K562 (cell line): Measurements from ENCODE around the gene DUSP19. TPM values are rescaled to one million over a fixed set of nuclear protein-coding genes. Genes with fewer than 3 reads are reported as not detected.

Experiments used
- ARID3A ChIP-seq: IDR thresholded peaks from 2 replicates; pipeline ENCODE4 v1.6.1; 2012; ENCODE audit warnings: low read depth, low read length, improper control_type of control experiment, borderline replicate concordance
- C11orf30 ChIP-seq: fragments of 450-650 bp; IDR thresholded peaks from 2 replicates; pipeline ENCODE4 v1.6.1; 2016; ENCODE audit warnings: low read depth, mild to moderate bottlenecking
- CBFB ChIP-seq: sonication (generic); formaldehyde crosslinking; IDR thresholded peaks from 2 replicates; pipeline ENCODE4 v1.4.0; 2020; ENCODE audit warnings: mild to moderate bottlenecking, missing genetic modification reagents
- GATA2 ChIP-seq: sonication (generic); formaldehyde crosslinking; IDR thresholded peaks from 2 replicates; pipeline ENCODE4 v1.4.0; 2020; ENCODE audit warnings: mild to moderate bottlenecking, missing genetic modification reagents
- HNRNPH1 ChIP-seq: fragments of 200-400 bp; formaldehyde crosslinking; optimal IDR thresholded peaks from 2 replicates; pipeline ENCODE3; 2017; ENCODE audit warnings: low read depth, mild to moderate bottlenecking, low read length, moderate library complexity
- ID3 ChIP-seq, 2 experiments: fragments of 250-450 bp in 1 of 2; fragments of 450-650 bp in 1 of 2; sonication (Bioruptor Pico) in 1 of 2; IDR thresholded peaks; 2 replicates each; pipeline versions ENCODE4 v1.6.1 to v1.8.0; 2016 to 2021; ENCODE audit warnings: mild to moderate bottlenecking in 2 of 2, moderate library complexity in 2 of 2, missing compliant biosample characterization in 1 of 2, missing genetic modification characterization in 1 of 2
- MTA2 ChIP-seq: fragments of 450-650 bp; IDR thresholded peaks from 2 replicates; pipeline ENCODE4 v1.6.1; 2016; ENCODE audit warnings: low read depth
- RAD21 ChIP-seq, 2 experiments: fragments of 250-450 bp in 1 of 2; fragments of 450-650 bp in 1 of 2; sonication (Bioruptor Pico) in 1 of 2; formaldehyde crosslinking in 1 of 2; IDR thresholded peaks in 1 of 2; conservative IDR thresholded peaks in 1 of 2; 2 replicates each; pipeline versions ENCODE4 v1.4.0 to v1.8.0; 2020 to 2022; ENCODE audit warnings: mild to moderate bottlenecking in 2 of 2, moderate library complexity in 1 of 2
- RNF2 ChIP-seq: sonication (generic); IDR thresholded peaks from 2 replicates; pipeline ENCODE4 v1.6.1; 2016
- SPI1 ChIP-seq: IDR thresholded peaks from 2 replicates; pipeline ENCODE4 v1.6.1; 2011; ENCODE audit warnings: low read depth, low read length, control low read depth, borderline replicate concordance
- STAT5A ChIP-seq: IDR thresholded peaks from 2 replicates; pipeline ENCODE4 v1.6.1; 2012; ENCODE audit warnings: low read length, inconsistent platforms, borderline replicate concordance
- TAL1 ChIP-seq: fragments of 450-650 bp; IDR thresholded peaks from 2 replicates; pipeline ENCODE4 v1.6.1; 2016; ENCODE audit warnings: mild to moderate bottlenecking
- ZNF445 ChIP-seq: fragments of 250-450 bp; sonication (Bioruptor Pico); IDR thresholded peaks from 2 replicates; pipeline ENCODE4 v1.4.0; 2020; ENCODE audit warnings: low read depth, mild to moderate bottlenecking, moderate library complexity
- ZNF668 ChIP-seq: fragments of 250-450 bp; sonication (Bioruptor Pico); IDR thresholded peaks from 2 replicates; pipeline ENCODE4 v1.8.0; 2022; ENCODE audit warnings: mild to moderate bottlenecking, inconsistent platforms
- polyA plus RNA-seq, 8 experiments: library from polyadenylated mRNA; depleted of rRNA in 4 of 8; stranded (reverse) in 5 of 8; unstranded in 3 of 8; fragments of >200 nt; fragmentation: Nextera tagmentation in 2 of 8; fragmentation: Illumina TruSeq in 1 of 8; extraction: Ambion mirVana in 2 of 8; extraction: Trizol in 1 of 8; gene quantifications; 2 replicates each; pipeline versions ENCODE4 v1.2.1 to v1.2.3, GENCODE V29; 2011 to 2014; ENCODE audit warnings: inconsistent platforms in 1 of 8, missing spikeins in 1 of 8
- total RNA-seq, 7 experiments: library from RNA; depleted of rRNA in 6 of 7; stranded (reverse); fragments of >200 nt in 6 of 7; fragmentation: Illumina TruSeq in 2 of 7; extraction: Trizol in 2 of 7; gene quantifications; 2 replicates each; pipeline versions ENCODE4 v1.2.1 to v1.2.3, GENCODE V29; 2011 to 2021; ENCODE audit warnings: low replicate concordance in 1 of 7
- TF ChIP-seq, protein P1 (sequence below), 2 experiments: fragments of 150-350 bp in 1 of 2; IDR thresholded peaks; 2 replicates each; pipeline ENCODE4 v1.6.1; 2012 to 2016; ENCODE audit warnings: low read depth in 2 of 2, low read length in 2 of 2, mild to moderate bottlenecking in 1 of 2, moderate library complexity in 1 of 2

The DUSP19 gene
- total and polyA plus RNA-seq, 9 of the 15 experiments (the other 6 are each of a cell fraction or from before 2014, with no cell fraction given): 1.6 to 6.3 (median 3.1) TPM

- TF ChIP-seq ARID3A (peak; percentile 59), TAL1 (peak; percentile 51; the same call in 1 of the 2 replicates), ZNF668 (CRISPR knock-in tag) (no peak), RNF2 (0 out of 2 replicates have a peak, but pooled peaks have one; percentile 40), SPI1 (peak; percentile 84), ID3 (CRISPR knock-in tag; IDR thresholded peaks at IDR 0.05) (no peak), ID3 (tag; IDR thresholded peaks at IDR 0.05) (no peak), MTA2 (peak; percentile 30; the same call in 1 of the 2 replicates), STAT5A (peak; percentile 50; the same call in 1 of the 2 replicates), RAD21 (CRISPR knock-in tag; conservative IDR thresholded peaks at IDR 0.05 in 1 of 2, IDR thresholded peaks at IDR 0.05 in 1 of 2) (peak in 1 of 2 experiments; percentile 6; a peak in 1 of 4 replicates), HNRNPH1 (no peak), GATA2 (CRISPR knock-in tag) (0 out of 2 replicates have a peak, but pooled peaks have one; percentile 17), ZNF445 (CRISPR knock-in tag) (no peak), CBFB (no peak), C11orf30 (0 out of 2 replicates have a peak, but pooled peaks have one; percentile 12)
- TF ChIP-seq, protein P1, sequence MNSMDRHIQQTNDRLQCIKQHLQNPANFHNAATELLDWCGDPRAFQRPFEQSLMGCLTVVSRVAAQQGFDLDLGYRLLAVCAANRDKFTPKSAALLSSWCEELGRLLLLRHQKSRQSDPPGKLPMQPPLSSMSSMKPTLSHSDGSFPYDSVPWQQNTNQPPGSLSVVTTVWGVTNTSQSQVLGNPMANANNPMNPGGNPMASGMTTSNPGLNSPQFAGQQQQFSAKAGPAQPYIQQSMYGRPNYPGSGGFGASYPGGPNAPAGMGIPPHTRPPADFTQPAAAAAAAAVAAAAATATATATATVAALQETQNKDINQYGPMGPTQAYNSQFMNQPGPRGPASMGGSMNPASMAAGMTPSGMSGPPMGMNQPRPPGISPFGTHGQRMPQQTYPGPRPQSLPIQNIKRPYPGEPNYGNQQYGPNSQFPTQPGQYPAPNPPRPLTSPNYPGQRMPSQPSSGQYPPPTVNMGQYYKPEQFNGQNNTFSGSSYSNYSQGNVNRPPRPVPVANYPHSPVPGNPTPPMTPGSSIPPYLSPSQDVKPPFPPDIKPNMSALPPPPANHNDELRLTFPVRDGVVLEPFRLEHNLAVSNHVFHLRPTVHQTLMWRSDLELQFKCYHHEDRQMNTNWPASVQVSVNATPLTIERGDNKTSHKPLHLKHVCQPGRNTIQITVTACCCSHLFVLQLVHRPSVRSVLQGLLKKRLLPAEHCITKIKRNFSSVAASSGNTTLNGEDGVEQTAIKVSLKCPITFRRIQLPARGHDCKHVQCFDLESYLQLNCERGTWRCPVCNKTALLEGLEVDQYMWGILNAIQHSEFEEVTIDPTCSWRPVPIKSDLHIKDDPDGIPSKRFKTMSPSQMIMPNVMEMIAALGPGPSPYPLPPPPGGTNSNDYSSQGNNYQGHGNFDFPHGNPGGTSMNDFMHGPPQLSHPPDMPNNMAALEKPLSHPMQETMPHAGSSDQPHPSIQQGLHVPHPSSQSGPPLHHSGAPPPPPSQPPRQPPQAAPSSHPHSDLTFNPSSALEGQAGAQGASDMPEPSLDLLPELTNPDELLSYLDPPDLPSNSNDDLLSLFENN (IDR thresholded peaks at IDR 0.05; ENCODE audit: low read depth in 2 of 2, low read length in 2 of 2): 0 out of 4 replicates have a peak, but pooled peaks of 1 of the 2 experiments have one; percentile 38
These were observed 34.0 kb downstream of the DUSP19 start (continued) for GRCh38 chr2:183112577-183112976.
